Right kidney (tissue), 1 donor: ENCODE measurements around the gene HSPA6.
A peak's percentile ranks its signal among the peaks of the same experiment; 100 is the strongest.
"Not testable (repeated sequence)": the region's sequence is repeated elsewhere in the genome, so short reads cannot be mapped to it uniquely, and the experiment has no call there.

Experiments used
- DNase-seq: peaks from one replicate; pipeline ENCODE4 v3.0.0-alpha.2; 2016

Gene HSPA6

DNA sequence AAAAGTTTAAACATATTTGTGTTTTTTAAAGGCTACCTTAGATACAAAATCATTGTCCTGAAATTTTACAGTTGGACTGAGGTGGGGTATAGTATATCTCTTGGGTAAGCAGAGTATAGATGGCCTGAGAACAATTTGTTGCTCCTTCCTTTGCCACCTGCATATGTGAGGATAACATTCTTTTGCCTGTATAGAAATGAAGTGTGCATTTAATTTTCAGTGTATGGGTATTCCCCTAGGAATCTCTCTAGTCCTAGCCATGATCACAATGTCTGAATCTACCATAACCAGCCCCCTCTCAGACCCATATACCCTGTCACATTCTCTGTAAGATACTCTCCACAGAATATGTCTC lies 21.0 kb upstream of the HSPA6 start:
- no peak for DNase-seq

DNA sequence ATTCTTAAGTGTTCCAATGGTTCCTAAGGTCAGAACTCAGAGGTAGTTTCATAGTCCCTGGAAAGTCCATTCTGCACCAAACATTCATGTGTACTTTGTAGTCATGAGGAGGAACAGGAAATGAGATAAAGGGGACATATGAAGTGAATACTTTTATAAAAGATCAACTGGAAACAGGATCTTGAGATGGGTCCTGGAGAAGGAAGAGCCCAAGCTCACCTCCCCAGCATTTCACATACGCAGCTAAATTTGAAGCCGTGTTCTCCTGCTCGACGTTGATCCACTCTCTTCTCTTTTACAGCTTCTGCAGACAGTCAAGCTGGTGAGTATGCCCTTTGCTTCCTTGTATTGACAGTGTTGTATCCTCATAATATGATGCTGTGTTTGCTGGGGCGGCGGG lies 18.7 kb upstream of the HSPA6 start:
- DNase-seq: no peak

DNA sequence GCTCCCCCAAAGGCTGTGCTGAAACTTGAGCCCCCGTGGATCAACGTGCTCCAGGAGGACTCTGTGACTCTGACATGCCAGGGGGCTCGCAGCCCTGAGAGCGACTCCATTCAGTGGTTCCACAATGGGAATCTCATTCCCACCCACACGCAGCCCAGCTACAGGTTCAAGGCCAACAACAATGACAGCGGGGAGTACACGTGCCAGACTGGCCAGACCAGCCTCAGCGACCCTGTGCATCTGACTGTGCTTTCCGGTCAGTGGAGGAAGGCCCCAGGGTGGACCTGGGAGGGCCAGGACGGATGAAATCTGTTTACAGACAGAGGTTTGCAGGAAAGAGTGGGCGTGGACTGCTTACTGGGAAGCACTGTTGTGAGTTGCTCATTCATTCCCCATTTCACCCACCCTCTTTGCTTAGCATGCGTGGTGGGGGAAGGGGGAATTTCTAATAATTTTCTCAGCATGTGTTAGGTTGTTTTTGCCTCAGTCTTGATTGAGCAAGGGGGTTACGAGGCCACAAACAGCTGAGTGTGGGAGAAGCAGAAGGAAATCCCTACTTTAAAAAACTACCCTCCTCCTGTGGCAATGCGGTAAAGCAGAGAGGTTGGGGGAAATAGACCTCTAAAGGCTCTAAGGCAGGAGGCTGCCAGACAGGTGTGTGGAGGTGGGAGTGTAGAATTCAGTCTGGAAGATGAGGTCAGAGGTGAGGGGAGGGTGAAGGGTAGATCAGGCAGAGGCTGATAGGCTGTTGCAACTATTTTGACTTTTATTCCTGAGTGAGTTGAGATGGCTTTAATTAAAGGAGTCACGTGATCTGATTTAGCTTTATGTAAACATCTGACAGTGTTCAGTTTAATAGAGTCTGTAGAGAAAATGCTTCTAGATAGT lies 17.8 kb upstream of the HSPA6 start:
- DNase-seq: no peak

DNA sequence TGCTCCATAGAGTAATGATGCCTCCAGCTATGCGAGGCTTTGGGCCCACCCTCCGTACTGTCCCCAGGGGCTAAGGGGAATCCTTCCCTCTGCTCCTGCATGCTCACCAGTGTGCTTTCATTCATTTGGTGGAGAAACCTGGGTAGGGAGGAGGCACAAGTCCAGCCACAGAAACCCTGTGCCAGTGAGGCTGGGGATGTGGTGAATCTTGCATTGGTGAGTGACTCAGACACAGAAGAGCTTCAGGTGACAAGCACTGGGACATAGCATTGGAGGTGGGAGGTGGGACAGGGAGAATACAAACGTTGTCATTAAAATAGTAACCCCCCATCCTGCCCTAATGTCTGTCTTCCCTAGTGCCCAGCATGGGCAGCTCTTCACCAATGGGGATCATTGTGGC lies 13.9 kb upstream of the HSPA6 start:
- DNase-seq: no peak

DNA sequence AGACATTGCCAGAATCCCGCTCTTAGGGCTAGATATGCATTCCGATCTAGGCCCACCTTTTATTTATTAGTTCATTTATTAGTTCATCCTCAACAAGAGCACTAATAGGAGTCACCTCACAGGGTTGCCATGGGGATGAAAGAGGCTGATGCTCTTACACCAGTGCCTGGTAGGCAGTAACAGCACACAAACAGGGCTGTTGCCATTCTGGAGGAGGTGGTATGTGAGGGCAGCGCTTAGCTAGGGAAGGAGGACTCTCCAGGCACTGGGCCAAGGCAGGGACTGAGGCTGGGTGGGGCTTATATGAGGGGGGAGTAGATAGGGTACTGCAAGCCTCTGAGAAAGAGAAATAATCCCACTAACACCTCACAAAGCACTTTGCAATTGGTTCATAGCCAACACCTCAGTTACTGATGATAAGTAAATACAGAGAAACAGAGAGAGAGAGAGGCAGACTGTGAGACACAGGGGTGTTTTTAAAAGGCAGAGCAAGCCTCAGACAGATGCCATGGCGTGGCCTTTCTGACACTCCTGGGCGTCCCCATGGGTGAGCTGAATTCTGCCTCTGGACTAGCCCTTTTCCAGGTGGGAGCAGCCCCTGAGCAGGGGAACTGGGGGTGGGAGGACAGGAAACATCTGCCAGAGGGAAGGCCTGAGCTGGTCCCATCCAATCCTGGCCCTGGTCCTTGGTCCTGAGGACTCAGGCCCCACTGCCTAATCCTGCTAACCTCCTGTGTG lies 13.2 kb upstream of the HSPA6 start:
- DNase-seq: no peak

DNA sequence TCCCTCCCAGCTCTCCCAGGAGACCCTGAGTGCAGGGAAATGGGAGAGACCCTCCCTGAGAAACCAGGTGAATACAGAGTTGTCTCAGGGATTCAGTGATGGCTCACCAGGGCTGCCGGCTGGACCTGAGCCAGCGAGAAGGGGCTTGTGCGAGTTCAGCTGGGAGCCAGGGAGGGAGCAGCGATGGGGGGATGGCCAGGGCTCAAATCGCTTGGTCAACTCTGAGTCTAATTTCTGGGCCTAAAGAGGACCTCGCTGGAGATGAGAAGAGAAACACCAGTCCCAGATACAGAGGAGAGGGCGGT lies 12.6 kb upstream of the HSPA6 start:
- no peak for DNase-seq

DNA sequence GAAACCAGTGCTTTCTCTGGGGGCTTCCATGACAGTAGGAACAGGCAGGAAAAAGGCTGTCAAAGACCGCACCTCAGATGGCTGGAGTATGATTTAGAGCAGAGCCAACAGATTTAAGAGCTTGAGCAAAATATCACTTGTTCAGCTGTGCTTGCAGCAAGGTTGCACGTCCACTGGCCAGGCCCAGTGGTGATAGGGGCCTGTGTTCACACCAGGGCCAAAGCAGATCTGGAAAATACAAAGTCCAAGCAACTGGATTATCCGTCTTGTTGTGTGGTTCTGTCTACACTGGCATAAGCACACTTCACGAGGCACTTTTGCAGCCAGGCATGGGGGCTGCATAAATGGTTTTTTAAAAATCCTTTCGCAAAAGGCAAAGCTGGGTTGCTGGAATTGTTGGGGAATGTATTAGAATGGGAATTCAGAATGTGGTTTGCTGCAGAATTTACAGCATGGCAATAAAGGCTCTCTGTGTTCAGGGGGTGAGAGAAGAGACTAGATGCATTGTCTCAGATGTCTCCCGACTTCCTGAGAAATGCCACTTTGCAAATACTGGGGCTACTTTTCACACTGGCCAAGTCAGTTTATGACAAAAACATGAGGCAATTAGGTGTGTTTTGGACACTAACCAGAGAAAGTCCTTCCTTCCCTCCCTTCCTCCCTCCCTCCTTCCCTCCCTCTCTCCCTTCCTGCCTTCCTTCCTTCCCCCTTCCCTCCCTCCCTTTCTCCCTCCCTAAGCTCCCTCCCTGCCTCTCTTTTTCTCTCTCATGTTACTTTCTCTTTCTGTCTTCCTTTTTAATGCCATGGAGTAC lies 11.5 kb upstream of the HSPA6 start:
- not testable (repeated sequence) for DNase-seq

DNA sequence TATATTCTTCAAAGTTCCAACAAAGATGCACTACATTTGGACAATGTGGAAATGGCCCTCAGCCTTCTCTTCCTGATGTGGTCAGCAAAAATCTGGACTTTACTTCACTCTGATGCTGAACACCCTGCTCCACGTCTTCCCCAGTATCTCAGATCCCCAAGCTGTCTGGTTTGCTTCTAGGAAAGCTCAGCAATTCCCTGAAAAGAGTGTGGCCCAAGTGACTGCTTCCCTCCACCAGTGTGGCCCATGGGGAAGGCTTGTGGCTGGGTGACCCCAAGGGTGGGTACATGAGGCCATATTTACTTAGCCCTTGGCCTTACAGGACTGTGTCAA lies 10.9 kb upstream of the HSPA6 start:
- DNase-seq: not testable (repeated sequence)

DNA sequence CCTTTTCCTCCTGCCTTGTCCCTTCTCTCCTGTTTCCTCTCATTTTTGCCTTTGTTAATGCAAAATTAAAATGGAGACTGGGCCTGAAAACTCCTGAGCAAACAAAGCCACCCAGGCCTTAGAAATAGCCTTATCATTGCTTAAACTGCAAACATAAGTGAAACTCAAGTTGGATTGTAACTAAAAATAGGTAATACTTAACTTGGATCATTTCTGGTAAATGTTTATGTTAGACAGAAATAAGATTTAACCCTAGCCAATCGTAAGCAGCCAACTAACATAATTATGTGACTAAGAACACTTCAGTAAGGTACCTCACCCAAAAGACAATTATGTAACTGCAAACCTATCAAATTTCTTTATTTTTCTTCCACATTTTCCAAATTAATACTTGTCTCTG lies 10.4 kb upstream of the HSPA6 start:
- not testable (repeated sequence) for DNase-seq

DNA sequence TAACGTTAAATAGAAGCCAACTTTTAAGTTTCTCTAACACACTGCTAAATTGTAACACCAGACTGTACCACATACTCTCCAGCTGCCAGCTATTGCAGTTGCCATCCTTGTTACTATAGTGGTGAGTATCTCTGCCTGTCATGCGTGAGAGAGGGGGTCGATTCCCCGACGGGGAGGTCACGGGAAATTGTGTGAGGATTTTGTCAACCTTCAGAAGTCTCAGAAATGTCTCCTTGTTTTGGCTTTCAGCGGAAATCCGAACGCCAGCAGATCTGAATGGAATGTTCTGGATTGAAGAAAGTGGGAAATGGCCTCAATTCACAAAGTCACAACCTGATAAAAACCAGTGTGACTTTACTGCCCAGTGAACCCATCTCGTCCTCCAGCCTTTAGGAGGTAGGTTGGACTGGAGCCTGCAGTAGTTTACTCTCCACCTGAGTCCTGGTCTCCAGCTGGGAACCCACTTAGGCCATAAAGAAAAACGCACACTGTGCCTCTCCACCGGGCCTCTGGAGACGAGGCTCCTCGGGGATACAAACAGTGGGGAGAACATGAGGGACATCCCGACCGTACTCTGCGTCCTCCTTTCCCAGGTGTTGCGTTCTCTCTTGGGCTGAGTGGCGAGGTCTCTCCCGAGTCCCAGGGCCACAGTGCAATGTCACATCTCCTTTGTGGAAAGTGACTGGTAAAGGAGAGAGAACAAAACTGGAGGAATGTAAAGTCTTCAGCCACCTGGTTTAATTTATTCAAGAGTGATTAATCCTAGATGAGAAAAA lies 1.1 kb upstream of the HSPA6 start:
- not testable (repeated sequence) for DNase-seq

DNA sequence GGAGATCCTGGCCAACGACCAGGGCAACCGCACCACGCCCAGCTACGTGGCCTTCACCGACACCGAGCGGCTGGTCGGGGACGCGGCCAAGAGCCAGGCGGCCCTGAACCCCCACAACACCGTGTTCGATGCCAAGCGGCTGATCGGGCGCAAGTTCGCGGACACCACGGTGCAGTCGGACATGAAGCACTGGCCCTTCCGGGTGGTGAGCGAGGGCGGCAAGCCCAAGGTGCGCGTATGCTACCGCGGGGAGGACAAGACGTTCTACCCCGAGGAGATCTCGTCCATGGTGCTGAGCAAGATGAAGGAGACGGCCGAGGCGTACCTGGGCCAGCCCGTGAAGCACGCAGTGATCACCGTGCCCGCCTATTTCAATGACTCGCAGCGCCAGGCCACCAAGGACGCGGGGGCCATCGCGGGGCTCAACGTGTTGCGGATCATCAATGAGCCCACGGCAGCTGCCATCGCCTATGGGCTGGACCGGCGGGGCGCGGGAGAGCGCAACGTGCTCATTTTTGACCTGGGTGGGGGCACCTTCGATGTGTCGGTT lies 477 bp downstream of the HSPA6 start:
- DNase-seq: not testable (repeated sequence)

DNA sequence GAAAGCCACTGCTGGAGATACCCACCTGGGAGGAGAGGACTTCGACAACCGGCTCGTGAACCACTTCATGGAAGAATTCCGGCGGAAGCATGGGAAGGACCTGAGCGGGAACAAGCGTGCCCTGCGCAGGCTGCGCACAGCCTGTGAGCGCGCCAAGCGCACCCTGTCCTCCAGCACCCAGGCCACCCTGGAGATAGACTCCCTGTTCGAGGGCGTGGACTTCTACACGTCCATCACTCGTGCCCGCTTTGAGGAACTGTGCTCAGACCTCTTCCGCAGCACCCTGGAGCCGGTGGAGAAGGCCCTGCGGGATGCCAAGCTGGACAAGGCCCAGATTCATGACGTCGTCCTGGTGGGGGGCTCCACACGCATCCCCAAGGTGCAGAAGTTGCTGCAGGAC lies 981 bp downstream of the HSPA6 start:
- DNase-seq: not testable (repeated sequence)

DNA sequence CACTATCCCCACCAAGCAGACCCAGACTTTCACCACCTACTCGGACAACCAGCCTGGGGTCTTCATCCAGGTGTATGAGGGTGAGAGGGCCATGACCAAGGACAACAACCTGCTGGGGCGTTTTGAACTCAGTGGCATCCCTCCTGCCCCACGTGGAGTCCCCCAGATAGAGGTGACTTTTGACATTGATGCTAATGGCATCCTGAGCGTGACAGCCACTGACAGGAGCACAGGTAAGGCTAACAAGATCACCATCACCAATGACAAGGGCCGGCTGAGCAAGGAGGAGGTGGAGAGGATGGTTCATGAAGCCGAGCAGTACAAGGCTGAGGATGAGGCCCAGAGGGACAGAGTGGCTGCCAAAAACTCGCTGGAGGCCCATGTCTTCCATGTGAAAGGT lies 1.6 kb downstream of the HSPA6 start:
- not testable (repeated sequence) for DNase-seq

DNA sequence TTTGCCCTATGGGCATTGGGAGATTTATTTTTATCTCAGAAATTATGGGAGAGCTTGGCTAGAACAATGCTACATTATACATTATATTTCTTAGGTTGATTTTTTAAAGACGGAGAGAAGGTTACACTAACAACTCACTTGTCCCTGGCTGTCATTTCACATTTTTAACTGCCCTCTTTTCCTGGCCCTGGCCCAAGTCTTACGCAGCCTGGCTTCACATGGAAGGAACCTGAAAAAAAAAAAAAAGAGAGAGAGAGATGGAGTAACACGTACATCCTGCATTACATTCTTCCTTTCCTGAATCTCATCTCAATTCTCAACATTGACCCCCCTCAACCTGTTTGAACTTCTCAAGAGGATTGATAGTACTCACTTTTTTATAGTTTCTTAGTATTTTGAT lies 4.2 kb downstream of the HSPA6 start:
- not testable (repeated sequence) for DNase-seq

DNA sequence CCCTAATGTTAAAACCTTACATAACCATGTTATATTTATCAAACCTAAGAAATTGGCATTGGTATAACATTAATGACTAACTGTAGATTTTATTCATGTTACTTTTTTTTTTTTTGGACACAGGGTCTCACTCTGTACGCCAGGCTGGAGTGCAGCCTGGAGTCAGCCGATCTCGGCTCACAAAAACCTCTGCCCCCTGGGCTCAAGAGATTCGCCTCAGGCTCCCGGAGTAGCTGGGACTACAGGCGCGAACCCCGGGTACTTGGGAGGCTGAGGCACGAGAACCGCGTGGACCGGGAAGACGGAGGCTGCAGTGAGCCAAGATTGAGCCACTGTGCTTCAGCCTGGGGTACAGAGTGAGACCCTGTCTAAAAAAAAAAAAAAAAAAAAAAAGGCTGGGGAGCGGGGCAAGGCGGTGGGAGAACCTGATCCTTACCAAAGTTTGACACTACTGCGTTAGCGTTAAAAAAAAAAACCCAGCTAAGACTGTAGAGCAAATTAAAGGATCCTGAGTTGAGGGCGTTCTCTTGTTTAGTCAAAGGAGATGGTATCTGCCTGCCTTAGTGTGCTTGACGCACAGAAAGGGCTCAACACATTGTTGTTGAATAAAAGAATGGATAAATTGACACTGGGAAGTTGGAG lies 5.2 kb downstream of the HSPA6 start:
- not testable (repeated sequence) for DNase-seq

DNA sequence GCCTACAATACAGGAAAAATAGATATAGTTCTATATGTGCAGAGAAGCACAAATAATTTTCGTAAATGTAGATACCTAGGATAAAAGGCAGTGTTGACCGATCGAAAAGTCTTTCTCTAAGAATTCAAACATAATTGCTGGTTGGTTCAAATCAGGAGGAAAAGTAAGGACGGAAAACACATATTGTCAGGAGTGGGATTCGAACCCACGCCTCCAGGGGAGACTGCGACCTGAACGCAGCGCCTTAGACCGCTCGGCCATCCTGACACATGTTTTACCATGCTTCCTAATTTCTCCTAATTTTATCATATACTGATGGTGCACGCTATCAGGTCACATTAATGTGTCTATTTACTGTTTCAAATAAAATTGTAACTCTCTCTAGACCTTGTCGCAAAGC lies 5.8 kb downstream of the HSPA6 start:
- DNase-seq: not testable (repeated sequence)

DNA sequence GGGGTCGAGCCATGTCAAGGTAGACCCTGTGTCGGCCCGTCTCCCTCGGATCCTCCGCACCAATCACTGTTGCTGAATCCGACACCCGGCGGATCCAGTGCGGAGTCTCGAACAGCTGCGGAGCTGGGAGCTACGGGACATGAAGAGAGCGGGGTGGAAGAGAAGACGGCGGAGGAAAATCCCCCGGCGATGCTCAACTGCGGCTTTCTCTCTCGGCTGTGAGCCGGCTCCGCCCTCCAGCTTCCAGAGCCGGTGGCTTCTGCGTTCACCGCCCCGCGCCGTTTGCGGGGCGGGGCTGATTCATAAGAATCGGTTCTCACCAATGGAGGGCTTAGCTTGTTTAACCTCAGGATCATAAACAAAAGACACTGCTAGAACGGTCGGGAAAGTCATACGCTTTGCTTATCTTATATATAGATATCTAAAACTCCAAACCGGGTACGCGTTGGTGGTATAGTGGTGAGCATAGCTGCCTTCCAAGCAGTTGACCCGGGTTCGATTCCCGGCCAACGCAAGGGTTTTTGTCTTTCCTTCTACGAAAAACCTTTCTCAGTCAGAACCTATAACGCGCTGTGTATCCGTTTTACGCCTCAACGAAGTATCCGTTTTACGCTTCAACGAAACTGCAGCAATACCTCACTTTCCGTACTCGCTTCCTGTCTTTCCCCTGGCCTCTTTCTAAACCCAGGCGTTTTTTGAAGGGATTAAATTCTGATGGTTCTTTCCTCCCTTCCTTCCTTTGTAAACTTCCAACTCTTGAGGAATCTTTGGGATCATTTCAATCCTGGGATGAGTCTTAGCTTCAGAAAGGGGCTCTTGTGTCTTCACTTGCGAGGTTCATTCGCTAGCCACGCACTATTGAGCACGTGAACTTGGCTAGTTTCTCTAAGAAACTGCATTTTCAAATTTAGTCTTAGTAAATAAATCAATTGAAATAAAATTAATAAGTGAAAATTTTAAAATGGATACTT lies 6.6 kb downstream of the HSPA6 start:
- DNase-seq: peak; percentile 73

DNA sequence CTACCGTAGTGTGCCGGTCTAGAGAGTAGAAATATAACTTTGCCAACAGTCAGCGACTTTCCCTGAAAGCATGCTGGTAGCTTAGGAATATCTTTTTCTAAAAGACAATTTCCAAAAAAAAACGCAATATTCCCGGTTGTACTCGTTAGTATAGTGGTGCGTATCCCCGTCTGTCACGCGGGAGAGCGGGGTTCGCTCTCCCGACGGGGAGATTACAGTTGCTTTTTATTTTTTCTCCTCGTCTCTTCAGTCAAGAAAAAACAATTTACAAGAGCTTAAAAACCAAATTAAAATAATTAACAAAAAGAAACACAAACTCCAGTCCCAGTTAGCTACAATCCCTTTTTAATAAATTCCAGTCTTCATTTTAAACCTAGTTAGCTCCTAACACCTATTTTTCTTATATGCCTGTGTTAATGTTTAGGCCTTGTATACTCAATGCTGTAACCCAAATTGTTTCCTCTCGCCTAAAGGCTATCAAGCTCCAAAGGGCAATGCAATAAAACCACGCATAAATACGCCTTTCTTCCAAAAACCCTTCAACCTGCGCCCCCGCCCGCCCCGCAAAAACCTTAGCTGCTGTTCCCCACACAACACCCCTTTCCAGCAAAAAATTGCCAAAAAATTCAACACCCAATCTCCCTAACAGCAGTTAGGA lies 7.8 kb downstream of the HSPA6 start:
- peak; percentile 20 for DNase-seq

DNA sequence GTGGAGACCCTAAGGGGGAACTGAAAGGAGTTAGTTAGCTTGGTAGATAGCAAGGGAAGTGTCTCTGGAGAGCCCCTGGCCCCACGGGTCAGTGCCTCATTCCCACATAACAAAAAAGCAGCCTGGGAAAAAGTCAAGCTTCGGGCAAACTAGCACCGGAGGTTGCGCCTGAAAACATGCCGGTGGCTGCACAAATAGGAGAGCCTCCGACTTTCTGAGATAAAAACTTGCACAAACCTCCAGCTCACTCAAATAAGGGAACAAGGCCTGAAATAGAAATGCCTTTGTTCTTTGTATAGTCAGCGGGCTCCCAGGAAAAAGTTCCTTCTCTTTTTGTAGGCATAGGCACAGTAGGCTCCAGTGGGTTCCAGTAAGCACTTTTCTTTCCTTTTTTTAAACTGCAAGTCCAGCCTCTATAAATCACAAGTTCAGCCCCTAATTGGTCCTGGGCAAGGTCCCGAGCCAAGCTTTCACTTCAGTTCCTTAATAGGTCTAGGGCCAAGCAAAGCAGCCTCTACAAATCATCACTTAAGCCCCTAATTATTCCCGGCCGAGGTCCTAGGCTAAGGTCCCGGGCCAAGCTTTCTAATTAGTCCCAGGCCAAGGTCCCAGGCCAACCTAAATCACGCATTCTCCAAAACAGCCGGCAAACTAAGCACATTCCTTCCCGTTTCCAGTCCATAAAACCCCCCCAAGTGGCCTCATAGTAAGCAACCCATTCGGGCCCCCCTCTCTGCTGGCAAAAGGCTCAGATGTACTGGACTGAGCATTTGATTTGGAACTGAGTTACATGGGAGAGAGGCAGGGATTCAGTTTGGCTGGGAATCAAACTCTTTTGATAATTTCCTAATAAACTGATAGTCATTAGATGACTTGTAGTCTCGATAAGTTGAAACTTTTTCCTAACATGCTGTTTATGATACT lies 8.6 kb downstream of the HSPA6 start:
- DNase-seq: peak; percentile 47
